ENCODE results near the gene CTU1. TPM values are rescaled to one million over a fixed set of nuclear protein-coding genes. Genes with fewer than 3 reads are reported as not detected.

Gene CTU1
- polyA plus RNA-seq, 3 donors = 3.0 to 5.1 (median 4.3) TPM

DNA sequence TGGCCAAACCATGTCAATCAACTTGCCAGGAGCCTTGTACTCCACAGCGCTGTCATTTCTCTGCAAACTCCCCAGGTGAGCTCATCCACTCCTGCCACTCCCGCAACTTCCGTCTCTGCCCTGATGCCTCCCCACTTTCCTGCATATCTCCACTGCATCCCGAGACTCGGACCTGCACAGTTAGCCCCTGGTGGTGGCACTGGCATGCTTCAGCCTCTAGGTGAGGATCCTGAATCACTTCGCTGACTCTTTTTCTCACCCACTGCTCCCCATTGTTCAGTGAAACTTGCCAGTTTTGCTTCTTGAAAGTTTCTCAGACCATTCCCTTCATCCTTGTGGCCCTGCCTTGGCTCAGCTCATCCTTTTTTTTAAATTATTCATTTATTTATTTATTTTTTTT, 3.4 kb upstream of the CTU1 start:
- no peak for DNase-seq

DNA sequence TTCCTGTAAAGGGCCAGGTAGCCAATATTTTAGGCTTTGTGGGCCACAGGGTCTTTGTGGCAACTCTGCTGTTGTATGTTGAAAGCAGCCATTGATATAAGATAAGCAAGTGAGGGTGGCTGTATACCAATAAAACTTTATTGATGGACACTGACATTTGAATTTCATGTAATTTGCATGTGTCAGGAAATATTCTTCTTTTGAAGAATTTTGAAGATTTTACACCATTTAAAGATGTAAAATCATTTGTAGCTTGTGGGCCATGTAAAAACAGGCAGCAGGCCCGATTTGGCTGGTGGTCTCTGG, 2.4 kb upstream of the CTU1 start:
- DNase-seq = no peak

DNA sequence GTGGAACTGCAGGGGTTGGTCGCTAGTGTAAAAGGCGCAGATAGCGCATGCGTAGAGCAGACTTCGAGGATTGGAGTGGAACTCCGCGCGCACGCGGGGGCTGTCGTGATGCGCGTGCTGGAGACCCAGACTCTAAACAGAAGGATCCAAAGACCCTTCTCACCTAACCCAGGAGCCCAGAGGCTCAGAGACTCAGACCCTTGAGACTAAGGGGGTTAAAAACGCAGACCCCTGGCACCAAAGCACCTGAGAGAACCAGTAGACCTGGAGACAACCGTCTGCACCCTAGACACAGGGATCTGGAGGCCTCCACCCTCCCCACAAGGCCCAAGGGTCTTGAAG, 567 bp upstream of the CTU1 start:
- DNase-seq = no peak

DNA sequence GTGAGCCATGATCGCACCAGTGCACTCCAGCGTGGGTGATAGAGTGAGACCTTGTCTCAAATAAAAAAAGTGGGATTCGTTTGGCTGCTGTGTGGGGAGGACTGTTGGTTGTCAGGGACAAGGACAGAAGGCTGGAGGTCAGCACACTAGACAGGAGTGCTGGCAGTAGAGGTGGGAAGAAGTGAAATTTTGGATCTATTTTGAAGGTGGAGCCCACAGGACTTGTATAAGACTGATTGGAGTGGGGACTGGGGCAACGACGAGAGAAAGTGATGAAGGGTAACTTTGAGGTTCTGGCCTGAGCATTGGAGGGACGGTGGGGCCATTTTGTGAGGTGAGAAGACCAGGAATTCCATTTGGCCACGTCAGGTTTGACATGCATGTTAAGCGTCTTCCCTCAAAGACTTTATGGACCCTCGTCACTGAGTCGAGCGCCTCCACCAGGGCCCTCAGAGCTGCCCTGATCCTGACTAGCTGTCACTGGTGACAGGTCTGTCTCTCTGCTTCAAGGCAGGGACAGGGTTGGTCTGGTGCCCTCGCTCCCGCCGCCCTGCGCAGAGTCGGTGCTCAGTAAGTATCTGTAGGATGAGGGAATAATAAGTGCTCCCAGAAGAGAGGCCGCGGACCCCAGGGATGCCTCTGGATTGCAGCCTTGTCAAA, 673 bp downstream of the CTU1 start:
- no peak for DNase-seq

DNA sequence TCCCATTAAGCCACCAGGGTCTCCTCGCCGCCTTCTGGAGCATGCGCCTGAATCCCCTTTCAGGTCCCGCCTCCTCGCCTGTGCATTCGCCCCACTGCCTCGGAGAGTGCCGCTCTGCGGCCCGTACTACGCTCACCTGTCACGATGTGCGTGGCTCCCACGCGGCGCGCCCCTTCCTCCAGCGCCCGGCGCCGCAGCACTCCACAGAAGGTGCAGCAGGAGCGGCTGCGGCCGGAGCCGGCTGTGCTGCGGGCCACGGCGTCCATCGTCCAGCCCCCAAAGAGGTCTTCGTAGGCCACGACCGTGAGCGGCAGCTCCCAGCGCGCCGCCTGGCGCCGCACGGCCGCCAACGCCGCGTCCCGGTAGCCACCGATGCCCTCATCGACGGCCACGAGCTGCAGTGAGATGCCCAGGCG, 4.3 kb downstream of the CTU1 start:
- no peak for DNase-seq

DNA sequence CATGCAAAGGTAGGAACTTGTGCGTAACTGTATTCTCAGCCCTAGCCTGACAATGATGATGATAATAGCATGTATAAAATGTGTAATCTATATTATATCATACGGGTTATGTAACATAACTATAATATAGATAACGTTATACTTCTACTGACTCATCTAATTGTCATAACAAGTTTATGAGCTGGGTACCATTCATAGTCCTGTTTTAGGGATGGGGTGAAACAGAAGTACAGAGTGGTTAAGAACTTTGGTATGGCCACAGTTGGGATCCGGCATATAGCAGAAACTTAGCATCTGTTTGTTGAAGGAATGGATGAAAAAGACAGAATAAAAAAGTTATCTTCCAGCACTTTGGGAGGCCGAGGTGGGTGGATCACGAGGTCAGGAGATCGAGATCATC, 5.2 kb downstream of the CTU1 start:
- no peak for DNase-seq

DNA sequence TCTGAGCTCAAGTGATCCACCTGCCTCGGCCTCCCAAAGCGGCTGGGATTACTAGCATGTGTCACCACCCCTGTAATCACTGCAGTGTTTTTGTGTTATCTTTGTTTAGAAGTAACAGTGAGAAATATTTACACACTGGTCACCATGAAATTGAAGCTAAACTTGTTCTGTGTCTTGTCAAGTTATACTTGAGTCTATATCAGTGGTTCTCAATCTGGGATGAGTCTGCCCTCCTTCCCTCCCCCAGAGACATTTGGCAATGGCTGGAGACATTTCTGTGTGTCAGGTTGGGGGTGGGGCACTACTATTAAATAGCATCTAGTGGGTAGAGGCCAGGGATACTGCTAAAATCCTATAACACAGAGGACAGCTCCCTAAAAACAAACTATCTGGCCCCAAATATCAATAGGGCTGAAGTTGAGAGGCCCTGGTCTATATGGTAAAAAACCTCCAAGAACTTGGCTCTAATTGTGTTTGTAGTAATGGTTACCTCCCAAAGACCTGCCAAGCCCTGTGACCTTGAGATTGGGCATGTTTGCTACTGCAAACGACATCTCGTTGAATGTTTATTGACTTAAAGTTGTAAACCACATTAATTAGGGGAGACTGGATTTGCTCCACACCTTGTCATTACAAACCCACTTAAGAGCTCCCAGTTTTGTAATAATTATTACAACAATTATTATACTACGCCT, 6.9 kb downstream of the CTU1 start:
- DNase-seq = no peak

DNA sequence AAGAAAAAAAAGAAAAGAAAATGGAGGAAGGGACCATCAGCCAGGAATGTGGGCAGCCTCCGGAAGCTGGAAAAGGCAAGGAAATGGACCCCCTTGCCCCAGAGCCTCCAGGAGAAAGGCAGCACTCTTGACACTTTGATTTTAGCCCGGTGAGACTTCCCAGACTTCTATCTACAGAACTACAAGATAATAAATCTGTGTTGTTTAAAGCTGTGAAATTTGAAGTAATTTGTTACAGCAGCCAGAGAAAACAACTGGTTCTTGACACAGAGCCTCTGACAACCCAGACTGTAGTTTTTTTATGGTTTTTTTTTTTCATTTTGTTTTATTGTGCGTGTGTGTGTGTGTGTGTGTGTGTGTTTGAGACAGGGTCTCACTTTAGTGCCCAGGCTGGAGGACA, 7.6 kb downstream of the CTU1 start:
- no peak for DNase-seq

DNA sequence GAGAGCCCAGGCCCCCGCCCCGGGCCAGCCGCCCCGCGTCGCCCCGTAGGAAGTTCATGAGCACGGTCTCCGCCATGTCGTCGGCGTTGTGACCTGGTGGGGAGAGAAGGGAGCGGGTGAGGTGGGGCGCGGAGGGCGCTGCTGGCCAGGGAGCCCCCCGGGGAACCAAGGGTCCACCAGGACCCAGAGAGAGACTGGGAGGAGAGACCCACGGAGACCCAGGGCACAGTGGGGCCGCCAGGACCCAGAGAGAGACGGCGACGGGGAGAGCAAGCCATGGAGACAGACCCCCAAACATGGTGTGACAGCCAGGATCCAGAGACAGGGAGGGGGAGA, 9.2 kb downstream of the CTU1 start:
- DNase-seq = no peak

DNA sequence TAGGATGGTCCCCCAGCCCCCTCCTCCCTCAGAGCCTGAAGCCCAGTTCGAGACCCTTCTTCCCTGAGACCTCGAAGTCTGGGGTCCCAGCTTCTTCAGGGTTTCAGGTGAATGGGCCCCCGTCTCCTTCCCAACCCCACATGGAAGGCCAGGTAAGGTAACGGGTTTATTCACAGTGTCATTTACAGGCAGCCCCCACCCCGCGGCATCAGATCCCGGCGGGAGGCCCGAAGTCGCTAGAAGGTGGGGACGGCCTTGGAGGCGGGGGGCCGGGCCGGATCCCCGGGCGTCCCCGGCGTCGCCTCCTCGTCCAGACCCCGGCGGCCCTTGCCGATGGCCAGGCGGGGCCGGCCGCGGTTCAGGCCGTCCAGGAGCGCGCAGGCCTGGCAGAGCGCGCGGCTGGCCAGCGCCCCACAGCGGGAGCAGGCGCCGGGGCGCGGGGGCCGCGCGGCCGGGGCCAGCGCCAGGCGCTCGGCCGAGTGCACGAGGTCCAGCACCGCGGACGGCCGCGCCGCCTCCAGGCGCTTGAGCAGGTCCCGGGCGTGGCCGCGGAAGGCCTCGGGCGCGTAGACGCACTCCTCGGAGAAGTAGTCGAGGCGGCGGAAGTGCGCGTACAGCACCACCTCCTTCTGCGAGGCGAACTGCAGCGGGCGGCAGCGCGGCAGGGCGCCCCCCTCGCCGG, 9.7 kb downstream of the CTU1 start:
- DNase-seq = peak; percentile 54

DNA sequence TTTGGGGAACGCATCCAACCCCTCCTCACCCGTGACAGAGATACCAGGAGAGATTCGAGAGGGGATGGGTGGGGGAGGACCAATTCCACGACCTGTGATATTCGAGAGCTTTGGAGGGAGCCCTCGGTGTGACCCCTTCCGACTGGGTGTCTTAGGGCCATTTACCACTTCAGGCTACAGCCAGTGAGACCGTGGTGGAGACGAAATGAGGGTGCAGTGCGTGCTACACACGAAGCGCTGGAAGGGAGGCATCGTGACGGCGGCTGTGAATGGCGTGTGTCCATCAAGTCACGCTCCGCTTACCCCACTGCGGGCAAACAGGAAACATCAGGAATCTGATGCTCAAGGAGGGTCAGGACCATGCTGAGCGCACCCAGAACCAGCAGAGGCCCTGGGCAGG, 10.4 kb downstream of the CTU1 start:
- no peak for DNase-seq

DNA sequence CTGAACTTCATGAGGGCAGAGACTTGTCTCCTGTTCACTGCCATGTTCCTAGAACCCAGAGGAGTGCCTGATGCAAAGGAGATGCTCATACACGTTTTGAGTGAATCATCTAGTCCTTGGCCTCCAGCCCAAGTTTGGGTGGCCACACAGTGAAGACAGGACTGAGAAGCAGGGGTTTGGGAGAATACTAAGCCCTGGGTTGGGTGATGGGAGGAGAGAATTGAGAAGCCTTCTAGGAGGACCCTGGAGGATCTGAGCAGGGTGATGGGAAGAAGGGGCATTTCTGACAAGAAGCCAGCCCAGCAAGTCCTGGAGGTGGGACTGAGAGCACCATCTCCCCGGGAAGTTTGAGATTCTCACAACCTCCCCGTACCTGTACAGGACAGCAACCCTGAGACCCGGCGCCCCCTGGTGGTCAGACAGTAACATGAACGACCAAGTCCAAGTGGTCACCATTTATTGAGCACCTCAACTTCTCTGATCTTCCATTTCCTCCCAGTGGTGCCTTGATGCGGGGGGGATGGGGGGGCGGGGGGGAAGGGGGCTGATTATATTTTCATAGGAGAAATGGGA, 11.0 kb downstream of the CTU1 start:
- no peak for DNase-seq

DNA sequence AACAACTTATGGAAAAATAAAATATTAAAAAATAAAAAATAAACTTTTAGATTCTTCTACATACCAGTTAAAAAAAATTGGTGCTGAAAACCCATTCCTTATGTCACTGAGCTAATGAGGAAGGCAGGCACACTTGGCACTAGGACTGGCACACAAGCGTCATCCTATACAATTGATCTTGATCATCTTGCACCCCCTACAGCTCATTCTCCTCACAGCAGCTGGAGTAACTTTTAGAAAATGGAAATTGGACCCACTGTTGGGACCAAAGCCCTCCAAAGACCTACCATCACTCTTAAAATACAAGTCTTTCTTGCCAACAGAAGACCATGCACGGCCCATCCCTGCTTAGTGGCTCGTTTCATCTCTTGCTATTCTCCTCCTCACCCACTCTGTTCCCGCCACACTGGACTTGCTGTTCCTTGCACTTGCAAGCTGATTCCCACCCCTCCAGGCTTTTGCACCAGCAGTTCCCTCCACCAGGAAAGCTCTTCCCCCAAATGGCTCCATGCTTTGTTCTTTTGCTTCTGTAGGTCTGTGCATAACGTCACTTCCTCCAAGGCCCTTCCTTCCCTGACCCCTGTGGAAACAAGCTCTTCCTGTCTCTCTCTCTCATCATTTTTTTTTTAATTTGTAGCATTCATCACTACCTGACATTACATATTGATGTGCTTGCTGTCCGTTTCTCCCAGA, 11.6 kb downstream of the CTU1 start:
- DNase-seq = no peak

DNA sequence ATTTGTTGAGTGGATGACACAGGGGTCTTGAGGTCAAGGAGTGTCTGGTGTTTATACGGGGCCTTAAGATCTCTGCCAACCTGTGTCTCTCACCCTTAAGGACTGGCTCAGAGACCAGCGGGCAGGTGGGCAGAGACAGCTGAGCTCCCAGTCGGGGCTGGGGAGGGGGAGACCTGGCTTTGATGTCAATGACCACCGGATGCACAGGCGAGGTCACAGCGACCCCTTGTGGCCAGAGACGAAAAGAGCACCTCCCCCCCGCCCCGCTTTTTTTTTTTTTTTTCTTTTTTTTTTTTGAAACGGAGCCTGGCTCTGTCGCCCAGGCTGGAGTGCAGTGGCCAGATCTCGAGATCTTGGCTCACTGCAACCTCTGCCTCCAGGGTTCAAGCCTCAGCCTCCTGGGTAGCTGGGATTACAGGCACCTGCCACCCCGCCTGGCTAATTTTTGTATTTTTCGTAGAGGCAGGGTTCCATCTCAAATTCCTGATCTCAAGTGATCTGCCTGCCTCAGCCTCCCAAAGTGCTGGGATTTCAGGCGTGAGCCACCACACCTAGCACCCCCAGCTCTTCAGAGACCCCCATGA, 13.4 kb downstream of the CTU1 start:
- DNase-seq = no peak

DNA sequence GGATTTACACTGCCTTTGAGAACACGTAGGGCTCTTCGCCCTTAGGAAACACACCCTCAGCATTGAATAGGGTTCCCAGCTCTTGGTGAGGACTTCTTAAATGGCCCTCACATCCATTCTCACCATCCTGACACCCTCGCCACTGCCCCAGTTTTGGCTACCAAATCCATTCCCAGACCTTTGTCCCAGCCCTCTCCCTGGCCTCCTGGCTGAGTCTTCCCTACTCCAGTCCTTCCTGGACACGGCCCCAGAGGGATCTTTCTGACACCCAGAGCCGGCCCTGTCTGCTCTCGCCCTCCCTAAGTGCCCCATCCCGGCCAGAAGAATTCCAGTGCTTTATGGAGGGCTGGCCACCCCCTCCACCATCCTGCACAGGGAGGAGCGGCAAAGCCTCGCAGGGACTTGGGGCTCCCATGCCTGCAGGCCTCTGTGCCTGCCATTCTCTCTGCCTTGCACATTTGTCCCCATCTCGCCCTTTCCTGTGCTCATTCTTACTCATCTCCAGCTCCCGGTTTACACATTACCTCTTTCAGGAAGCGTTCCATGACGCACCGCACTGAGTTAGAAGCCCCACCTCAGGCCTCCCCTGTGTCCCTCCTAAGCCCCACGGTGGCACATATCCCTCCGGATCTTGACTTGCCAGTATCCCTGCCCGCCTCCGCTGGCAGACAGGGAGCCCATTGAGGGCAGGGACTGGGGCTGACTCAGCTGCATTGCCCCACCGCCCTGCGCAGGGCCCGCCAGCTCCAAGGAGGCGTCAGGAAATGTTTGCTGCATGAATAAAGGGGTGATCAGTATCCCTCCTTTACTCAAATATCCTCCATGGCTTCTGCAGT, 14.5 kb downstream of the CTU1 start:
- DNase-seq = no peak

DNA sequence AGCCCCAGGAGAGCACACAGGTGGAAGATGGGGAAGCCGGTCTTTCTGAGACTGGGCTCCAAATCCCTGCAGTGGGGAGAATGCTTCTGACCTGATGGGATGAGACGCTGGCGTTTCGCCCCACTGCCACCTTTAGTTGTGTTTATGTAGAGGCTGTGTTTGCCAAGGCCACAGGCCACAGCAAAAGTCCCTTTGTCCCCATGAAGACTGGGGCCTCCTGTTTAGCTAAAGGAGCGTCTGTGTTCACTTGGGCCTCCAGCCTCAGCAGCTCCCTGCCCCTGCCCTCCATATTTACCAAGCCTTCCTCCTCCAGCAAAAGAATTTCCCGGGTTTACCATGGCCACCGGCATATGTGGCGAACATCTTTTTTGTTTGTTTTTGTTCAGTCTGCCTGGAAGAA, 15.1 kb downstream of the CTU1 start:
- no peak for DNase-seq

DNA sequence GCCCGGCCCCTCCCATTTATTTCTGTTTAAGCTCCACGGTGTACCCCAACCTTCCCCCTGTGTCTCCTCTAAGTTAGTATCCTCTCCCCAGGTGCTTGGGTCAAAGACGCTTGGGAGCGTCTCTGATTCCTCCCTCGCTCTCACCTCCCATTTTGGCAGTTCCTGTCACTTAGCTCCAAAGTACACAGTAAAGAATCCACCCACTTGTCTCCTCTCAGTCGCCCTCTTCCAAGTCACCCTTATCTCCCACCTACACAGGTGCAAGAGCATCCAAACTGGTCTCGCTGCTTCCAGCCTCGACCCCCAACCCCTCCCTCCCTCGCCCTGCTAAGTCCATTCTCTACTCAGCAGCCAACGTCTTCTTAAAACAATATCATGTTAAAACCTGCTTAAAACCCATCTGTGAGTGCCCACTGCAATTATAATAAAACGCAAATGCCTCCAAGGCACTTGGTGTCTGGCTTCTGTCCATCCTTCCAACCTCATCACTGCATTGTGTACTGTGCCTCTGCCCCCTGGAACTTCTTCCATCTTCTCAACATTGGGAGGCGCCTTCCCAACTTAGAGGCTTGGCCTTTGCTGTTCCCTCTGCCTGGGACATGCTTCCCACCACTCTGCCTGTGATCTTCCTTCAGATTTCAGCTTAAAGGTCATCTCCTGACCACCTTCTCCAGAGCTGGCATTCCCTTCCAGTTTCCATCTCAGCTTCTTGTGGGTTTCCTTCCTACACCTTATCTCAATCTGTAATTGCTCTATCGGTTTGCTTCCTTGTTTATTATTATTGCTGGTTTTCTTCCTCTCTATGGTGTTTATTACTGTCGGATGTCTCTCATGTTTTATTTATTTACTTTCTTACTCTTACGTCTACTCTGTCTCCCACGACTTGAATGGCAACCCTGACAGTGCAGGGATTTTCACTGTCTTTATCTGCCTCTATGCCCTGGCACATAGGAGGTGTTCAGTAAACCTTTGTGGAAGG, 16.0 kb downstream of the CTU1 start:
- DNase-seq = no peak

DNA sequence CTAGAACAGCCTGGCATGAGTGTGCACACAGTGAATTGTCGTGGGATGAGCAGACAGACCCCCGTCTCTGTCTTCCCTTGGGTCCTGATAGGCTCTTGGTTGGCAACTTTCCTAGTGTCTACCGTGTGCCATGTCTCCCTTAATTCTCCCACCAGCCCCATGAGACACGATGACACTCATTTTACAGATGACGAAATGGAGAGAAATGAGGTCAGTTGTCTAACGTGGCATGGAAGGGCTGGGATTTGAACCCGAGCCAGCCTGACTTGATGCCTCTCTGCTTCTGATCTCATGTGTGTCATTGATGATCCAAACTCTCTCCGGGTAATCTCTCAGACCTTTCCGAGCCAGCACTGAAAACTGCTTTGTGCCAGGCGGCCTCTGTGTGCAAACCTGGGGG, 17.1 kb downstream of the CTU1 start:
- no peak for DNase-seq

DNA sequence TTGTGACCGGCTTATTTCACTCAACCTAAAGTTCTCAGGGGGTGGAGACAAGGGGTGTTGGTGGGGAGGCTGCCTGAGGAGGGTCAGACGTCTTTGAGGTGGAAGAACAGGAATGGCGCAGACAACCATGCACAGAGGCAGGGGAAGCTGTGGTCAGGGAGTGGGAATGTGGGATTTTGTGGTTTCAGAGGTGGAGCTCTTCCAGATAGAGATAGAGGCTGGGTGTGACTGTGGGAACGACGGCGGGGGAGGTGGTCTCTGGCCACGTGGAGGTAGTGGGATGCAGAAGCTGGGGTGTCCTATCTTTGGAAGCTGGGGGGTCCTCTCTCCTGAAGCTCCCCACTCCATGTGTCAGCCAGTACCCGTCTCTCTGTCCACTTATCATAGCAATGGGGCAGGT, 17.7 kb downstream of the CTU1 start:
- DNase-seq = no peak

DNA sequence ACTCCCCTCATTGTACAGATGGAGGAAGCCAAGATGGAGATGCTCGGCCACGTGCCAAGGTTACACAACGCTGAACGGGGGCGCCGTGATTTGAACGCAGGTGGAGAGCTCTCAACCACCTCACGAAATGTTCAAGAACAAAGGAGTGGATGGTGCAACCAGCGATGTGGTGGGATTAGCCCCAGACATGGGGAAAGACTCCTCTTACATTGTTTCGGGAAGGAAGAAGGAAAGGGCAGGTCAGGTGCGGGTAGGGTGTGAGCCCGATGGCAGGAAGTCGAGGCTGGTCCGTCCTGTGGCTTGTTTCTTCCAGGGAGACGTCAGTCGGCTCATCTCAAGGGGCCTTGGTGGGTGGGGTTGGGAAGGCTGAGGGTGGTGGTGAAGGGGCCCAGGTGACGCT, 18.4 kb downstream of the CTU1 start:
- no peak for DNase-seq
